GM19240 (cell line): Measurements from ENCODE around the gene MAT1A.
"Not testable (repeated sequence)": the region's sequence is repeated elsewhere in the genome, so short reads cannot be mapped to it uniquely, and the experiment has no call there.

ENCODE experiments used
- DNase-seq: peaks from one replicate; pipeline ENCODE4 v3.0.0; 2011; ENCODE audit warnings: low spot score; ENCODE audit not compliant: insufficient read length

MAT1A gene

DNA sequence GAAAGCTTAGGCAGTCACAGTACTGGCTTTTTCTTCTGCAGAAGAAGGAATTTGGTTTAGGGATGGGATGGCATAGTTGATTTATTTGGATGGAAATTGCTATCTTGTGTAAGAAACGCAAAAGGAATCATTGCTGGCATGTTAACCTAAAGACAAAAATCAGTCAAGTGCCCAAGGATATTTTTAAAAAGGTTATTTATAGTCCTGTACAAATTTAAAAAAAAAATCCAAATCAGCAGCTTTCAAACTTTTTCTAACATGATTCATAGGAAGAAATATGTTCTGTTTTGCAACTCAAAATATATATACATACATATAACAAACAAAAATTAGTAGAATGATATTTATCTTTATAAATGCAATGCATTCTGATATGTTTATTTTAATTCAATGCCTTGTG is 55.6 kb downstream of the MAT1A start:
- DNase-seq = not testable (repeated sequence)

GRCh38 chr10:80226723-80227122 is 62.7 kb downstream of the MAT1A start:
- not testable (repeated sequence) for DNase-seq

GRCh38 chr10:80223031-80223419 is 66.4 kb downstream of the MAT1A start:
- DNase-seq = not testable (repeated sequence)
